WTC11 (cell line): ENCODE measurements around the gene CEBPG.

Experiments
- CREM ChIP-seq: sonication (generic); formaldehyde crosslinking; IDR thresholded peaks from 2 replicates; pipeline ENCODE4 v1.8.1; 2022; ENCODE audit warnings: mild to moderate bottlenecking, missing genetic modification reagents, moderate library complexity
- FOXK1 ChIP-seq: sonication (generic); formaldehyde crosslinking; IDR thresholded peaks from 2 replicates; pipeline ENCODE4 v1.8.0; 2022; ENCODE audit warnings: mild to moderate bottlenecking, moderate library complexity, missing genetic modification reagents
- NR1H2 ChIP-seq: sonication (generic); formaldehyde crosslinking; IDR thresholded peaks from 2 replicates; pipeline ENCODE4 v1.9.0; 2021; ENCODE audit warnings: mild to moderate bottlenecking, moderate library complexity, missing genetic modification reagents
- NR3C1 ChIP-seq: sonication (generic); formaldehyde crosslinking; conservative IDR thresholded peaks from 2 replicates; pipeline ENCODE4 v1.8.1; 2023; ENCODE audit warnings: low read depth, mild to moderate bottlenecking, missing genetic modification reagents
- SMAD4 ChIP-seq: sonication (generic); formaldehyde crosslinking; IDR thresholded peaks from 2 replicates; pipeline ENCODE4 v1.8.0; 2022; ENCODE audit warnings: mild to moderate bottlenecking, missing genetic modification reagents
- ZNF138 ChIP-seq: sonication (generic); formaldehyde crosslinking; conservative IDR thresholded peaks from 2 replicates; pipeline ENCODE4 v1.8.1; 2022; ENCODE audit warnings: mild to moderate bottlenecking, moderate library complexity, missing genetic modification reagents
- TF ChIP-seq, protein P1 (sequence below): fragments of 200-600 bp; IDR thresholded peaks from 2 replicates; pipeline ENCODE4 v1.8.0; 2022; ENCODE audit warnings: antibody characterized with exemption
- TF ChIP-seq, protein P2 (sequence below): sonication (generic); formaldehyde crosslinking; IDR thresholded peaks from 2 replicates; pipeline ENCODE4 v1.8.0; 2023; ENCODE audit warnings: missing genetic modification reagents
- TF ChIP-seq, protein P3 (sequence below): sonication (generic); formaldehyde crosslinking; conservative IDR thresholded peaks from 2 replicates; pipeline ENCODE4 v1.8.1; 2022; ENCODE audit warnings: mild to moderate bottlenecking, missing genetic modification reagents
- TF ChIP-seq, protein P4 (sequence below): sonication (generic); formaldehyde crosslinking; IDR thresholded peaks from 2 replicates; pipeline ENCODE4 v1.8.1; 2023; ENCODE audit warnings: mild to moderate bottlenecking, missing genetic modification reagents
- TF ChIP-seq, protein P5 (sequence below): sonication (generic); formaldehyde crosslinking; IDR thresholded peaks from 2 replicates; pipeline ENCODE4 v1.8.1; 2023; ENCODE audit warnings: mild to moderate bottlenecking, missing genetic modification reagents, moderate library complexity

DNA sequence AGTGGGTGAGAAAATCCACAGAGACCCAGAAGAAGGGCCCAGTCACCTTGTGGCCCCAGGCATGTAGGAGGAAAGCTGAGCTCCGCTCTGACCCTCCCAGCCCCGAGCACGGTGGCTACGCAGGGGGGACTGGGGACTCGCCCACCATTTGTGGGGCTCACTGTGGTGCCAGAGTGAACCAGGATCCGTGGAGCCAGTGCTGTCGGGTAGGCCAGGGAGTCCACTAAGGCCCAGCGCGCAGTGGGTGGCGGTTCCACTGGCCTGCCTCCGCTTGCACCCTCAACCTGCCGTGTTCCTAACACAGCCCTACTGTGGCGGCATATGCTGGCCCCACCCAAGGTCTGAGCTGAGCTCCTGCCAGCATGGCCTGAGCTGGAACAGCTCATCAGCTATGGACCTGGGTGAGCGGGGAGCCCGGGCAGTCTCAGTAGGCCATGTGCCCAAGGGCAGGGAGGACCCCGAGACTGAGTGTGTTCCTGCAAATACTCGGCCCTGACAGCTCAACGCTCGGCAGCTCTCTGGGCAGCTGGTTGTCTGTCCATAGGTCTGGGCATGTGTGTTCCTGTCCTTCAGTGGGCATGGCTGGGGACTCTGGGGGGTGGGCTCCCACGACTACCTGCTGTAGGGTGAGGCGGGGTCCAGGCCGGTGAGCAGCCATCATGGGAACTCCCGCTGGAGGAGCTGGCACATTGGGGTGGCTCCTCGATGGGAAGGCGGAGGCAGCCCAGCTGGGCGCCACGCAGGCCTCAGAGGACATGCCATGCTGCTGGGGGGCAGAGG, 36.6 kb downstream of the CEBPG start:
- no peak for TF ChIP-seq NR3C1 (CRISPR knock-in tag)
- no peak for TF ChIP-seq ZNF138 (CRISPR knock-in tag)
- TF ChIP-seq FOXK1: no peak
- TF ChIP-seq, protein P1, sequence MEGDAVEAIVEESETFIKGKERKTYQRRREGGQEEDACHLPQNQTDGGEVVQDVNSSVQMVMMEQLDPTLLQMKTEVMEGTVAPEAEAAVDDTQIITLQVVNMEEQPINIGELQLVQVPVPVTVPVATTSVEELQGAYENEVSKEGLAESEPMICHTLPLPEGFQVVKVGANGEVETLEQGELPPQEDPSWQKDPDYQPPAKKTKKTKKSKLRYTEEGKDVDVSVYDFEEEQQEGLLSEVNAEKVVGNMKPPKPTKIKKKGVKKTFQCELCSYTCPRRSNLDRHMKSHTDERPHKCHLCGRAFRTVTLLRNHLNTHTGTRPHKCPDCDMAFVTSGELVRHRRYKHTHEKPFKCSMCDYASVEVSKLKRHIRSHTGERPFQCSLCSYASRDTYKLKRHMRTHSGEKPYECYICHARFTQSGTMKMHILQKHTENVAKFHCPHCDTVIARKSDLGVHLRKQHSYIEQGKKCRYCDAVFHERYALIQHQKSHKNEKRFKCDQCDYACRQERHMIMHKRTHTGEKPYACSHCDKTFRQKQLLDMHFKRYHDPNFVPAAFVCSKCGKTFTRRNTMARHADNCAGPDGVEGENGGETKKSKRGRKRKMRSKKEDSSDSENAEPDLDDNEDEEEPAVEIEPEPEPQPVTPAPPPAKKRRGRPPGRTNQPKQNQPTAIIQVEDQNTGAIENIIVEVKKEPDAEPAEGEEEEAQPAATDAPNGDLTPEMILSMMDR: no peak
- TF ChIP-seq NR1H2 (CRISPR knock-in tag): no peak
- TF ChIP-seq CREM: no peak
- TF ChIP-seq, protein P2, sequence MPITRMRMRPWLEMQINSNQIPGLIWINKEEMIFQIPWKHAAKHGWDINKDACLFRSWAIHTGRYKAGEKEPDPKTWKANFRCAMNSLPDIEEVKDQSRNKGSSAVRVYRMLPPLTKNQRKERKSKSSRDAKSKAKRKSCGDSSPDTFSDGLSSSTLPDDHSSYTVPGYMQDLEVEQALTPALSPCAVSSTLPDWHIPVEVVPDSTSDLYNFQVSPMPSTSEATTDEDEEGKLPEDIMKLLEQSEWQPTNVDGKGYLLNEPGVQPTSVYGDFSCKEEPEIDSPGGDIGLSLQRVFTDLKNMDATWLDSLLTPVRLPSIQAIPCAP (CRISPR knock-in tag): no peak
- TF ChIP-seq, protein P3, sequence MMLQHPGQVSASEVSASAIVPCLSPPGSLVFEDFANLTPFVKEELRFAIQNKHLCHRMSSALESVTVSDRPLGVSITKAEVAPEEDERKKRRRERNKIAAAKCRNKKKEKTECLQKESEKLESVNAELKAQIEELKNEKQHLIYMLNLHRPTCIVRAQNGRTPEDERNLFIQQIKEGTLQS (CRISPR knock-in tag): no peak
- TF ChIP-seq, protein P4, sequence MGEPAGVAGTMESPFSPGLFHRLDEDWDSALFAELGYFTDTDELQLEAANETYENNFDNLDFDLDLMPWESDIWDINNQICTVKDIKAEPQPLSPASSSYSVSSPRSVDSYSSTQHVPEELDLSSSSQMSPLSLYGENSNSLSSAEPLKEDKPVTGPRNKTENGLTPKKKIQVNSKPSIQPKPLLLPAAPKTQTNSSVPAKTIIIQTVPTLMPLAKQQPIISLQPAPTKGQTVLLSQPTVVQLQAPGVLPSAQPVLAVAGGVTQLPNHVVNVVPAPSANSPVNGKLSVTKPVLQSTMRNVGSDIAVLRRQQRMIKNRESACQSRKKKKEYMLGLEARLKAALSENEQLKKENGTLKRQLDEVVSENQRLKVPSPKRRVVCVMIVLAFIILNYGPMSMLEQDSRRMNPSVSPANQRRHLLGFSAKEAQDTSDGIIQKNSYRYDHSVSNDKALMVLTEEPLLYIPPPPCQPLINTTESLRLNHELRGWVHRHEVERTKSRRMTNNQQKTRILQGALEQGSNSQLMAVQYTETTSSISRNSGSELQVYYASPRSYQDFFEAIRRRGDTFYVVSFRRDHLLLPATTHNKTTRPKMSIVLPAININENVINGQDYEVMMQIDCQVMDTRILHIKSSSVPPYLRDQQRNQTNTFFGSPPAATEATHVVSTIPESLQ (CRISPR knock-in tag): no peak
- TF ChIP-seq, protein P5, sequence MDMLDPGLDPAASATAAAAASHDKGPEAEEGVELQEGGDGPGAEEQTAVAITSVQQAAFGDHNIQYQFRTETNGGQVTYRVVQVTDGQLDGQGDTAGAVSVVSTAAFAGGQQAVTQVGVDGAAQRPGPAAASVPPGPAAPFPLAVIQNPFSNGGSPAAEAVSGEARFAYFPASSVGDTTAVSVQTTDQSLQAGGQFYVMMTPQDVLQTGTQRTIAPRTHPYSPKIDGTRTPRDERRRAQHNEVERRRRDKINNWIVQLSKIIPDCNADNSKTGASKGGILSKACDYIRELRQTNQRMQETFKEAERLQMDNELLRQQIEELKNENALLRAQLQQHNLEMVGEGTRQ (CRISPR knock-in tag): no peak
- no peak for TF ChIP-seq SMAD4 (CRISPR knock-in tag)
